Fibroblast of the aortic adventitia (primary cell): ENCODE measurements around the gene CHKA. TPM values are rescaled to one million over a fixed set of nuclear protein-coding genes. Genes with fewer than 3 reads are reported as not detected.

ENCODE experiments used
- DNase-seq: peaks from one replicate; pipeline ENCODE4 v3.0.0-alpha.2; 2010; ENCODE audit warnings: low read depth
- H3K4me3 ChIP-seq: 2 replicates; pipeline ENCODE4 v1.5.1; 2011; ENCODE audit warnings: low read depth, mild to moderate bottlenecking, control low read depth, low read length, moderate library complexity
- total RNA-seq: library from RNA; depleted of rRNA; stranded (reverse); fragments of >200 nt; gene quantifications from 2 replicates; pipeline ENCODE4 v1.2.3, GENCODE V29; 2012; ENCODE audit warnings: low replicate concordance
- TF ChIP-seq, protein P1 (sequence below): IDR thresholded peaks from 2 replicates; pipeline ENCODE4 v1.5.1; 2011; ENCODE audit warnings: mild to moderate bottlenecking, low read length, control low read depth, inconsistent platforms; ENCODE audit not compliant: insufficient read depth

CHKA gene
- total RNA-seq, 1 donor, result 5.2 TPM

DNA sequence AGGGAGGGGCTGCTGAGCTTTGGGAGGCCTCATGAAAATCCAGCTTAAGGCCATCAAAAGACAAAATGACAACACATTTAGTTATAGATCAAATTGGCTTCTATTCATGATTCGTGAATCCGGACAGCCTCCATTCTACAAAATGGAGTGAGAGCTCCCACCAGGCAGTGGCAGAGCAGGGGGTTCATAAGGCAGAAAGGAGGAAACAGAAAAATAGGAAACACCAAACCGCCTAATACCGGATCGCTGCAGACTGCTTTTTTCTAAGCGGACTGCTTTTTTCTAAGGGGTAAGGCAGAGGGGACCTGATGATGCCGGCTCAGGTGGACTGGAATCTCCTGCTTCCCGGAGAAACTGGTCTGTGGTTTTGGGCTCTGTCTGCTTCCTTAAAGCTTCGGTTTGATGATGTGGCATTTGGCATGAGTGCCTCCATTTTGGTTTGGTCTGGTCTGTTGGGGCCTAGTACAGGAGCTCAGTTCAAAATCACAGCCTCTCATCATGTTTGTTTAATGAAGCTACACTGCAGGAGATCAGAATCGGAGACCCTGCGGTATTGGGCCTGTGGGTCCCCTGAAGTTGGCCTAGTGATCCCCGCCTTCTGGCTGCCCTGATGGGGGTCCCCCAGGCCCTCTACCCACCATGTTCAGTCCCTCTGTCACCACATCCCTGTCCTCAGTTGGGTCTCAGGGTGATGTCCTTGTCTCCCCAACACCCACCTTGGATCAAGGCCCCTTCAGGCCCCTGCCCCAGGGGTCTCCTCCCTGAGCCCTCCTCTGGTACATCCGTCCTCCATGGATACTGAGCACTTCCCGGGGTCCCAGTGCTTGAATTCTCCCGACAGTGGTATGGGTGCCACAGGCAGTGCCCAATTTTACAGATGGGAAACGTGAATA lies 109.9 kb downstream of the CHKA start:
- TF ChIP-seq, protein P1, sequence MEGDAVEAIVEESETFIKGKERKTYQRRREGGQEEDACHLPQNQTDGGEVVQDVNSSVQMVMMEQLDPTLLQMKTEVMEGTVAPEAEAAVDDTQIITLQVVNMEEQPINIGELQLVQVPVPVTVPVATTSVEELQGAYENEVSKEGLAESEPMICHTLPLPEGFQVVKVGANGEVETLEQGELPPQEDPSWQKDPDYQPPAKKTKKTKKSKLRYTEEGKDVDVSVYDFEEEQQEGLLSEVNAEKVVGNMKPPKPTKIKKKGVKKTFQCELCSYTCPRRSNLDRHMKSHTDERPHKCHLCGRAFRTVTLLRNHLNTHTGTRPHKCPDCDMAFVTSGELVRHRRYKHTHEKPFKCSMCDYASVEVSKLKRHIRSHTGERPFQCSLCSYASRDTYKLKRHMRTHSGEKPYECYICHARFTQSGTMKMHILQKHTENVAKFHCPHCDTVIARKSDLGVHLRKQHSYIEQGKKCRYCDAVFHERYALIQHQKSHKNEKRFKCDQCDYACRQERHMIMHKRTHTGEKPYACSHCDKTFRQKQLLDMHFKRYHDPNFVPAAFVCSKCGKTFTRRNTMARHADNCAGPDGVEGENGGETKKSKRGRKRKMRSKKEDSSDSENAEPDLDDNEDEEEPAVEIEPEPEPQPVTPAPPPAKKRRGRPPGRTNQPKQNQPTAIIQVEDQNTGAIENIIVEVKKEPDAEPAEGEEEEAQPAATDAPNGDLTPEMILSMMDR, result no peak
- no peak for DNase-seq
- H3K4me3 ChIP-seq, result peak overlapping the region; percentile 65

DNA sequence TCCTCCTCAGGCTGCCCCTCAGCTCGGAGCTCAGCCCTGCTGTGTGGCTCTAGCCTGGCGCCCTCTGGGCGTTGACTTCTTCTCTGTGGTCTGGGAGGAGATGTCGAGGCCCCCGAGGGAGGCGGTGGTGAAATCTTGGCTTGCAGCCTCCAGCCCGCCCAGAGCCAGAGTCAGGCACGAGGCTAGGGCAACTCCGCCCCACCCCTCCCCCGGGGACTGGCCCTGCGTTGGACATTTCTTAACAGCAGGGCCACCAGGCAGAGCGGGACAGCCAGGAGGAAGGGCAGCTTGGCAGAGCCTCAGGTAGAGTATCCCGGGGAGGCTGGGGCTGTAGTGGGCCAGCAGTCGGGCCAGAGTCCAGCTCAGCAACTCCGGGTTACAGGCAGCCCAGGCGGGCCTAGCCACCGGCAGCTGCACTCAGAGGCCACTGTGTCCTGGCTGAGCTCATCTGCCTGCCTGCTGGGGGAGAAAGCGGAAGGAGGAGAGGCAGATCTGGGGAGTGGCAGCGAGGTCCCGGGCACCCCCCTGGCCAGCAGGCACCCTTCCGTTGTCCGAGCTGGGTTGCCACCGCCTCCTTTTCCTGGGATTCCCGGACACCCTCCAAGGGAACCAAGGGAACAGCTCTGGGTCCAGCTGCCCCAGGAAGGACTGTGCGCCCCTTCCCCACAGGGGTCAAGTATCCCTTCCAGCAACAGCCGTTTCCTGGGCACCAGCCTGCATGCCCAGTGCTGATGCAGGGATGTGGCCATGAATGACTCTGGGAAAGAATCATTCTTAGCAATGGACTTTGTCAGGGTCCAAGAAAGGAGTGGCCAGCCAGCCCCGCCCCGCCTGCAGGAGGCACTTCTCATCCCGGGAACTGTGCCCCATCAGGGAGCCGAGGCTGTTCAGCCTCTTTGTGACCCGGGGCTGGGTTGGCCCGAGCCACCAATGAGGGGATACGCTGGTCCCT lies 110.8 kb downstream of the CHKA start, which contains the start of gene ALDH3B1:
ALDH3B1 (plus strand) TSS at position 238 of the 952 bp plus-strand sequence. CDS start 4,971 bp downstream, outside the sequence.
- DNase-seq, result peak; percentile 88
- H3K4me3 ChIP-seq, result peak within 1 kb of the TSS; percentile 65
- TF ChIP-seq, protein P1, result peak; percentile 6

DNA sequence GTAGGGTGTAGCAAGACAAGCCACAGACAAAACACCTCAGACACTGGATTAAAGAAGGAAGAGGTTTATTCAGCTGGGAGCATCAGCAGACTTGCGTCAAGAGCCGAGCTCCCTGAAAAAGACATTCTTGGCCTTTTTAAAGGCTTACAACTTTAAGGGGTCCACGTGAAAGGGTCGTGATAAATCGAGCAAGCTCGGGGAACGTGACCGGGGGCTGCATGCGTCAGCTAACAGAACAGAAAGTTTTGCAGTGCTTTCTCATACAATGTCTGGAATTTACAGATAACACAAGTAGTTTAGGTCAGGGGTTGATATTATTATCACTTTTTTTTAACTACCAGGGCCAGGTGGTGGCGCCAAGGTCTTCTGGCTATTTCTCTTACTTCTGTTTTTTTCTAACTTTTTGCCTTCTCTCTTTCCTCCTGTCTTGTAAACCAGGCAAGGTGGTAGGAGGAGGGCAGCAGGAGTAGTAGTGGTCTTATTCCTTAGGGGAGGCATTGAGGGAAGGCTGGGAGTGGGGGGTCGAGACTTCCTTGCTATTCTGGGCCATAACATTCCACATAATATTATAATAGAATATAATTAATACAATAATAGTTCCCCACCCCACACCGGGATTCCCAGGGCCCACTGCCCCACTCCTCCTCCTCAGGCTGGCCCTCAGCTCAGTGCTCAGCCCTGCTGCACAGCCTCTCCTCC lies 111.6 kb downstream of the CHKA start:
- TF ChIP-seq, protein P1, result peak; percentile 23
- peak overlapping the region; percentile 65 for H3K4me3 ChIP-seq
- peak; percentile 67 for DNase-seq

DNA sequence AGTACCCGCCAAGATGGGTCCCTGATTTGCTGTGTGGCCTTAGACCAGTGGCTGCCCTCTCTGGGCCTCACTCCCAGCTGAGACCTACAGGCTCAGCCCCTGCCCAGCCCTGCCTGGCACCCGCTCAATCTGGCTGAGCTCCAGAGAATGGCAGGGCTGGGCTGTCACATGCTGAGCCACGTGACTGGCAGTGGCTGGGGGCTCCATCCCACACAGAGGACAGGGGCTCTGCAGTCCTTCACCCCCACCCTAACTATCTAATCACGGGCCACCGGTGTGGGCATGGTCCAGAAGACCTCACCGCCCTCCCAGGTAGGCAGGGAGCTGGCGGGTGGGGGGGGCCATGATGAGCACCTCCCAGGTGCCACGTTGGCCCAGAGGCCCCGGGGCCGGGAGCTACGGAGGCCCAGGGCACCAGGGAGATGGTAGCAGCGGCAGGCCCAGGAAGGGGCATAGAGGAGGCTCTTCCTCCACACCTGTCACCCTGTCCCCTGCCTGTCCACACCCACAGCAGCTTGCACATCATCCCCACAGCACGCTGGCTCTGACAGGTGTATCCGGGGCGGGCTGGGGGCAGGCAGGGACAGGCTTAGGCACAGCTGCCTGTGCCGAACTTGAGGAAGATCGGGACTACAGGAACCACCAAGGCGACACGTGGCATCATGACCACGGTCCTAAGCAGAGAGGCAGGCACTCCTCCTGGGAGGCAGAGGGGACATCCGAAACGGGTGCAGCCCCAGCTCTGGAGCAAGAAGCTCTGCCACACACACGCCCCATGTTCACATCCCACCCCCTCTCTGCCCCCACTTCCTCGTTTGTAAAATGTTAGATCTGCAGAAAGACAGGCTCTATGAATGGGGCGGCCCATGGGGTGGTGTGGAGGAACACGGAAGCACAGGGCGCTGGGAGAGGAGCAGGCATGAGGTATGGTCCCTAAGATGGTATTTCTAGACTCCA lies 112.5 kb downstream of the CHKA start:
- H3K4me3 ChIP-seq, result no peak overlapping the region
- TF ChIP-seq, protein P1, result no peak
- DNase-seq, result no peak

DNA sequence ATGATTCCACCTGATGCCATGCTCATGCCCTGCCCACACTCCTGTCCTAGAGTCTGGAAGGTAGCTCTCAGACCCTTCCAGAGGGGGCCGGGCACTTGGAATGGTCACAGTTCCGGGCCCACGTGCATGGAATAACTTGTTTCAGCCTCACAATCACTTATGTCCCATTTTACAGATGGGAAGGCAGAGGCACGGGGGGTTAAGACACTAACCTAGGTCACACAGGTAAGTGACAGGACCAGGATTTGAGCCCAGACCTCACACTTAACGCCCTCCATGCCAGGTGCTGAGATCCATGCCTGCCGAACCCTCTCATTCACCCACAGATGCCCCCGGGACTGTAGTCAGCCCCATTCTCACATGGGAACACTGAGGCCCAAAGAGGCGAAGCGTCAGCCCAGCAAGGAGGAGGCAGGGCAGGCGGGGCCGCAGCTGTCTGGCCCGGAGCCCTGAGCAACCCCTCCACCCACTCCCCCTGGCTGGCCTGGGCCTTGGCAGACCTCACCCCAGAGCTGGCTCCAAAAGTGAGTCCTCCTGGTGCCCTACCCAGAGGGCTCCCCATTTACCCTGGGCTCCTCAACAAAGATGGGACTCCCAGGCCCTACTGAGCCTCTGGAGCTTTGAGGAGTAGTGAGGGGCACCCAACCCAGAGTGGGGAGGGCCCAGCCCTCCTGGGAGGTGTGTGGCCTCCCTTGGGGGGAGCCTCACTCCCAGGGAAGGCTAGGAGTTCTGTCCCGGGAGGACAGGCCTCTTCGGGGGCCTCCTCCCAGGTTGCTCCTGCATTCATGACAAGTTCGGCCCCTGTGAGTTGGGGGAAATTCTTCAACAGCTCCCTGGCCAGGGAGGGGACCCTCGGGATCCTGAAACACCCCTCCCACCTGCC lies 113.4 kb downstream of the CHKA start:
- no peak for DNase-seq
- H3K4me3 ChIP-seq, result no peak overlapping the region
- TF ChIP-seq, protein P1, result no peak
